Lower leg skin (tissue), 4 donors: ENCODE measurements around the gene E2F2. TPM values are rescaled to one million over a fixed set of nuclear protein-coding genes. Genes with fewer than 3 reads are reported as not detected.

ENCODE experiments used
- DNase-seq, 2 donors: peaks; one replicate each; pipeline ENCODE4 v3.0.0-alpha.2; 2019; ENCODE audit warnings: low spot score in 2 of 2
- H3K4me3 ChIP-seq: fragments of 200-600 bp; sonication (generic); 2 replicates; pipeline ENCODE4 v1.5.1; 2017; ENCODE audit warnings: mild to moderate bottlenecking, low read depth; ENCODE audit not compliant: poor library complexity, severe bottlenecking
- POLR2A ChIP-seq, 2 donors: fragments of 450-650 bp; IDR thresholded peaks; one replicate each; pipeline ENCODE4 v1.6.1; 2016 to 2017; ENCODE audit warnings: antibody characterized with exemption in 2 of 2, mild to moderate bottlenecking in 1 of 2, moderate library complexity in 1 of 2
- WGBS, 2 donors: methylation state at CpG; one replicate each; pipeline ENCODE4 v1.1.5; 2018; 5-methylcytosine and 5-hydroxymethylcytosine counted together
- intact Hi-C: fragments of 100-400 bp; cut with DNase I; formaldehyde crosslinking; loops from one replicate; pipeline ENCODE4 v1.15.0; 2023; ENCODE audit warnings: low total_unique reads
- total RNA-seq, 4 donors: library from RNA; depleted of rRNA; stranded (reverse); fragments of >200 nt; gene quantifications; one replicate each; pipeline ENCODE4 v1.1.0, GENCODE V29; 2016
- TF ChIP-seq, protein P1 (sequence below), 3 donors: fragments of 450-650 bp; IDR thresholded peaks; one replicate each; pipeline ENCODE4 v1.5.1; 2016; ENCODE audit warnings: antibody characterized with exemption in 3 of 3, mild to moderate bottlenecking in 3 of 3, moderate library complexity in 2 of 3

Gene E2F2
- total RNA-seq, 4 donors from 2014 or later = 6.0 to 12.1 (median 9.0) TPM

DNA sequence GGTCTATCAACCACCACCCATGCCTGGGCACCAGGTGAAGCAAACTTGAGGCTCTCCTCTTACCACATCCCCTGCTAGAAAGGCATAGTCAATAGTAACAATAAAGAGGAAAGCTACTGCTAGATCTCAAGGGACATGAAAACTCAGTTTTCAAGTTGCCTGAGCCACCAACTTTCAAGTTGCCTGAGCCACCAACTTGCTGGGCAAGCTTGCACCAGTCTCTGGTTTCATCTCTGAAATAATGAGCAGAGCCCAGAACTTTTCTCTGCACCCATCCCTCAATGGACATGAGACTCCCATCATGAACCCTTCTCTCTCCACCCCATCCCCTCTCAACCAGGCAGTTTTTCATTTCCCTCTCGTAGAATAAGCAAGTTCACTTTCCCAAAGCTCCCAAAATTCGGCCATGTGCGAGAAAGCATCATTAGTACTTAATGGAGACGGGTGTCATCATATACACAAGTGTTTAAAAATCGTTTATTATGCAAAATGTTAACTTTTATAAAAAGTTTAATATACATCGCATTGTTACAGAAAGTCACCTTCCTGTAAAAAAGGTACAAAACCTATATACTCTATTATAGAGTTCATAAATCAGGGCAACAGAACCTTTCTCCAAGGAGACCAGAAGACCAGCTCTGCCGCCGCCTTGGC is 26.6 kb upstream of the E2F2 start:
- no peak for DNase-seq
- H3K4me3 ChIP-seq = peak overlapping the region; percentile 77
- TF ChIP-seq POLR2A (IDR thresholded peaks at IDR 0.05) = no peak
- TF ChIP-seq, protein P1, sequence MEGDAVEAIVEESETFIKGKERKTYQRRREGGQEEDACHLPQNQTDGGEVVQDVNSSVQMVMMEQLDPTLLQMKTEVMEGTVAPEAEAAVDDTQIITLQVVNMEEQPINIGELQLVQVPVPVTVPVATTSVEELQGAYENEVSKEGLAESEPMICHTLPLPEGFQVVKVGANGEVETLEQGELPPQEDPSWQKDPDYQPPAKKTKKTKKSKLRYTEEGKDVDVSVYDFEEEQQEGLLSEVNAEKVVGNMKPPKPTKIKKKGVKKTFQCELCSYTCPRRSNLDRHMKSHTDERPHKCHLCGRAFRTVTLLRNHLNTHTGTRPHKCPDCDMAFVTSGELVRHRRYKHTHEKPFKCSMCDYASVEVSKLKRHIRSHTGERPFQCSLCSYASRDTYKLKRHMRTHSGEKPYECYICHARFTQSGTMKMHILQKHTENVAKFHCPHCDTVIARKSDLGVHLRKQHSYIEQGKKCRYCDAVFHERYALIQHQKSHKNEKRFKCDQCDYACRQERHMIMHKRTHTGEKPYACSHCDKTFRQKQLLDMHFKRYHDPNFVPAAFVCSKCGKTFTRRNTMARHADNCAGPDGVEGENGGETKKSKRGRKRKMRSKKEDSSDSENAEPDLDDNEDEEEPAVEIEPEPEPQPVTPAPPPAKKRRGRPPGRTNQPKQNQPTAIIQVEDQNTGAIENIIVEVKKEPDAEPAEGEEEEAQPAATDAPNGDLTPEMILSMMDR (IDR thresholded peaks at IDR 0.05) = no peak
- intact Hi-C loops = loop anchor here (5.0 kb wide), 1 partner anchor 35 kb away; no protein-coding TSS in a partner anchor
- WGBS, 2 donors = 32 to 45% methylated on average over 8 of the region's 8 CpGs

DNA sequence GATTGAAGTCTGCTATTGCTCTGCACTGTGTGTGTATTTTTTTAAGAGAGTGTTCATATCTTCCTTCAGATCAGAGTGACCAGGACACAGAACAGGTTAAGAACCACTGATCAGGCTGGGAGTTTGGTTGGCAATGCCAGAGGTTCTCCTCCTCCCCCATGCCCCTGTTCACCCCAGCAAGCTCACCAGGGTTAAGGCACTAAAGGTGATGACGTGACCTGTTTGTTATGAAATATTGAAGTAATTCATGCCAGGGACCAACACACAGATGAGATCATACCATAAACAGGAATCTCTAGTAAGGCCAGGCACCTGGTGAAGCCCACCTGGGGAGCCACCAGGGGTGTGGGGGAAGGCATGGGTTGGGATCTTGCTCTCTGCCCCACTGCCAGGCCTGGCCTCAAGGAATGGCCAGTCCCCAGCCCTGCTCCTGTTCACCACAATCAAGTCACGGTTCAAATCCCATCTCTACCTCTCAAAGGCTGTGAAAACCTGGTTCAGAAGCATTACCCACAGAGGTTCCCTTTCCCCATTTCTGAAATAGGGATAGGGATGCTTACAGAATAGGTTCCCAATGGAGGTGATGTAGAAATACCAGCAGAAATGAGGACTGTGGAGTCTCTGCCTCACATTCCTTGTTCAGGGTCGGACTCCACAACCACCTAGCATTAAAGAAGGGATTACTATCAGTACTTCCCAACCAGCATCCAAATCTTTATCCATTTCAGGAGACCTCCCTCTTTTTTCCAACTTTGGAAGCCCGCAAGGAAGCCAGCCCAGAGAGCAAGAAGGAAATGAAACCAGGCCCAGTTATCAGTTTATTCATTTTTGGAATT is 25.8 kb upstream of the E2F2 start:
- WGBS, 2 donors = 60 to 67% methylated on average over 4 of the region's 4 CpGs
- intact Hi-C loops = loop anchor here (5.0 kb wide), 1 partner anchor 35 kb away; no protein-coding TSS in a partner anchor

DNA sequence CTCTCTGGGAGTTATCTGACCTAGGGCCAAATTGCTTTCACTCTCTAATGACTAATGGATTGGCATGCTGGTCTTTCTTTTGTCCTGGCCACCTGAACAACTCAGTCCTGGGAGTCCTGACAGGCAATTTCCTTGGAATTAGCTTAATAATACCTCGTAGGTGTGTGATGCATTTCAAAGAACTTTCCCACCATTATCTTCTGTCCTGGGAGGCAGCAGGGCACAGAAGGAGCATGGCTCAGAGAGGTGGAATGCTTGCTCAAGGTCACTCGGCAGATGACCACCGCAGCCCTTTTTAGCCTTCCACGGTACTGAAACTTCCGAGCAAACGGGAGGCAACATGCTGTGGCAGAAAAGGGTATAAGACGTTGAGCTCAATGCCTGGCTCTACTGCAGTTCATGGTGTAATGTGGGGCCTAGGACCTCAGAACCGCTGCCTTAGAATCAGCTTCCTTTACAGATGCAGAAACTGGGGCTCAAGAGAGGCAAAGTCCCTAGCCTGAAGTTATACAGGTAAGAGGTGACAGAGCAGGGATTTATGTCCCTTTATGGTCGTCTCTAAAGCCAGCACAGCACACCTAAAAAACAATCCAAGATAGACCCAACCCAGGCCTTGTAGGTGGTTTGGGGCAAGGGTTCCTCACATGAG is 25.1 kb upstream of the E2F2 start:
- H3K4me3 ChIP-seq = no peak overlapping the region
- TF ChIP-seq, protein P1 (IDR thresholded peaks at IDR 0.05) = no peak
- no peak for TF ChIP-seq POLR2A (IDR thresholded peaks at IDR 0.05)
- no peak for DNase-seq
- intact Hi-C loops = loop anchor here (5.0 kb wide), 1 partner anchor 36 kb away; no protein-coding TSS in a partner anchor
- WGBS, 2 donors = 35 to 36% methylated on average over 9 of the region's 9 CpGs

More for the DNA sequence above, 25.8 kb upstream of the E2F2 start:
- H3K4me3 ChIP-seq = peak overlapping the region; percentile 77
- no peak for DNase-seq
- TF ChIP-seq, protein P1 (IDR thresholded peaks at IDR 0.05) = no peak
- no peak for TF ChIP-seq POLR2A (IDR thresholded peaks at IDR 0.05)

DNA sequence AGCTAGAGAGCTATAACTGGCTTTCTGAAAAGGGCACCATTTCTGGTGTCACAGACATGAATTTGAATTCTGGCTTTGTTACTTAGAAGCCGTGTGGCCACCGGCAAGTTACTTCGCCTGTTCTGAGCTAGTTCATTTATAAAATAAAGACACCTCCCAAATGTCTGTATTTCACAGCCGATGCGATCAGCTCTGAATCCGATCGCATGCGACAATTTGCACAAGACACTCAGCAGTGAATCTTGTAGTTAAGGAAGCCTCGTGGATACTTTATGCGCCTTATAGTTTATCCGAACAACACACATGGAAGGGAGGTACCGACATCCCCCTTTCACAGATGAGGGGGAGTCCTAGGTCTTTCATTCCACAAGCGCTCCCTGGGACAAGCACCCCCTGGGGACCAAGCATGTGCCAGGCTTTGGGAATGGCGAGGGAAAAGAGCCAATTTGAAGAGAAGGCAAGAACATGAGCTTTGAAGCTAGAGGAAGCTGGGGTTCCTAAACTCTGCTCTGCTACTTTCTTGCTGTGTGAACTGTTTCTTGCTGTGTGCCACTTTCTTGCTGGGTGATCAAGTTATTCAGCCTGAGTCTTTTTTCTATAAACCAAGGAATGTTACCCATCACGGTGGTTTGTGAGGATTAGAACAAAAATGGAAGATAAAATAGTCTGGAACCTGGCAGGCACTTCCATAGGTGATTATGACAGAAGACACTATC is 24.4 kb upstream of the E2F2 start:
- peak overlapping the region; percentile 9 for H3K4me3 ChIP-seq
- WGBS, 2 donors = 10 to 12% methylated on average over 15 of the region's 15 CpGs
- intact Hi-C loops = loop anchor here (5.0 kb wide), 1 partner anchor 37 kb away; no protein-coding TSS in a partner anchor
- no peak for TF ChIP-seq POLR2A (IDR thresholded peaks at IDR 0.05)
- TF ChIP-seq, protein P1 (IDR thresholded peaks at IDR 0.05) = no peak
- no peak for DNase-seq
